HCT116 (cell line): ENCODE measurements around the gene SMURF1. TPM values are rescaled to one million over a fixed set of nuclear protein-coding genes. Genes with fewer than 3 reads are reported as not detected.

Experiments used
- ATAC-seq: fragments of 200-7000 bp; cut with Tn5 transposase; 2 replicates; pipeline ENCODE4 v1.9.1; 2020; ENCODE audit warnings: mild to moderate bottlenecking, moderate library complexity
- BruUV-seq: library from RNA; stranded (reverse); fragments of 400-500 nt; replicated peaks from 2 replicates; lab custom pipeline; 2021; lab: Mats Ljungman, UMichigan
- CTCF ChIA-PET: fragments of 300-600 bp; sonication (Branson Sonifier 250); formaldehyde crosslinking; loops from one replicate; lab custom pipeline; 2021; ENCODE audit warnings: antibody characterized with exemption; lab: Charles Lee
- POLR2A ChIA-PET: fragments of 300-600, 350-600 bp; sonication (Branson Sonifier 250); formaldehyde crosslinking; loops from one replicate; lab custom pipeline; 2021; ENCODE audit warnings: antibody characterized with exemption; lab: Charles Lee
- RAD21 ChIA-PET, 2 experiments: fragments of 300-600 bp; sonication (Branson Sonifier 250); formaldehyde crosslinking; loops; one replicate each; lab custom pipeline; 2023; ENCODE audit warnings: low total read pairs in 2 of 2; ENCODE audit not compliant: uncharacterized antibody in 2 of 2, unreplicated experiment in 2 of 2, low non-redundant PET in 1 of 2; lab: Charles Lee
- DNase-seq: peaks from one replicate; pipeline ENCODE4 v3.0.0-alpha.2; 2010; ENCODE audit warnings: low read depth, low spot score
- H2AFZ ChIP-seq: fragments of 200-600 bp; shearing (Covaris generic), sonication (generic); 2 replicates; pipeline ENCODE4 v1.6.1; 2017; ENCODE audit warnings: low read depth, mixed run types, mixed read lengths, antibody characterized with exemption, low read length; ENCODE audit not compliant: poor library complexity, severe bottlenecking
- H3K27ac ChIP-seq: 2 replicates; pipeline ENCODE4 v1.5.1; 2012; ENCODE audit warnings: low read depth, low read length
- H3K27me3 ChIP-seq: fragments of 200-600 bp; sonication (generic); 2 replicates; pipeline ENCODE4 v1.6.1; 2016; ENCODE audit warnings: mixed run types, low read length, mixed read lengths; ENCODE audit not compliant: insufficient read depth
- H3K36me3 ChIP-seq, 2 experiments: fragments of 200-500 bp in 1 of 2; fragments of 200-600 bp in 1 of 2; sonication (Bioruptor generic) in 1 of 2; sonication (generic) in 1 of 2; 2 replicates each; pipeline versions ENCODE4 v1.5.1 to v1.6.1; 2014 to 2016; ENCODE audit warnings: low read length in 2 of 2, inconsistent platforms in 1 of 2, mixed read lengths in 1 of 2, mixed run types in 1 of 2; ENCODE audit not compliant: insufficient read depth in 2 of 2, control insufficient read depth in 1 of 2
- H3K4me1 ChIP-seq, 2 experiments: fragments of 200-600 bp in 1 of 2; sonication (generic) in 1 of 2; 2 replicates each; pipeline versions ENCODE4 v1.5.1 to v1.6.1; 2012 to 2017; ENCODE audit warnings: low read length in 2 of 2, inconsistent platforms in 1 of 2, mild to moderate bottlenecking in 1 of 2, mixed read lengths in 1 of 2, mixed run types in 1 of 2, moderate library complexity in 1 of 2; ENCODE audit not compliant: insufficient read depth in 2 of 2, control insufficient read depth in 1 of 2
- H3K4me2 ChIP-seq: fragments of 200-600 bp; sonication (generic); 2 replicates; pipeline ENCODE4 v1.6.1; 2017; ENCODE audit warnings: mixed run types, low read length, mixed read lengths
- H3K4me3 ChIP-seq, 2 experiments: fragments of 200-600 bp in 1 of 2; sonication (generic) in 1 of 2; replicated peaks in 1 of 2; 2 replicates each; pipeline ENCODE4 v1.5.1; 2011 to 2016; ENCODE audit warnings: low read length in 2 of 2, control low read depth in 1 of 2, low read depth in 1 of 2, mild to moderate bottlenecking in 1 of 2, mixed read lengths in 1 of 2, mixed run types in 1 of 2
- H3K79me2 ChIP-seq: fragments of 200-600 bp; sonication (generic); 2 replicates; pipeline ENCODE4 v1.6.1; 2017; ENCODE audit warnings: mild to moderate bottlenecking, mixed run types, low read length, moderate library complexity, mixed read lengths; ENCODE audit not compliant: insufficient read depth
- H3K9ac ChIP-seq: fragments of 200-600 bp; sonication (generic); 2 replicates; pipeline ENCODE4 v1.6.1; 2016; ENCODE audit warnings: low read length, mixed read lengths
- H3K9me2 ChIP-seq: fragments of 200-600 bp; sonication (generic), shearing (Covaris generic); 2 replicates; pipeline ENCODE4 v1.6.1; 2017; ENCODE audit warnings: mixed run types, mild to moderate bottlenecking, moderate library complexity; ENCODE audit not compliant: insufficient read depth
- H3K9me3 ChIP-seq, 2 experiments: fragments of 200-500 bp in 1 of 2; fragments of 200-600 bp in 1 of 2; sonication (Bioruptor generic) in 1 of 2; sonication (generic) in 1 of 2; 2 replicates each; pipeline ENCODE4 v1.6.1; 2014 to 2017; ENCODE audit warnings: low read length in 2 of 2, mixed read lengths in 2 of 2, inconsistent platforms in 1 of 2, low read depth in 1 of 2, mild to moderate bottlenecking in 1 of 2, mixed run types in 1 of 2, moderate library complexity in 1 of 2; ENCODE audit not compliant: control insufficient read depth in 1 of 2, insufficient read depth in 1 of 2
- H4K20me1 ChIP-seq: fragments of 200-600 bp; sonication (generic), shearing (Covaris generic); 2 replicates; pipeline ENCODE4 v1.6.1; 2017; ENCODE audit warnings: mixed run types, mild to moderate bottlenecking, moderate library complexity; ENCODE audit not compliant: insufficient read depth
- ATF3 ChIP-seq: IDR thresholded peaks from 2 replicates; pipeline ENCODE4 v1.6.1; 2012
- CBX3 ChIP-seq: IDR thresholded peaks from 2 replicates; pipeline ENCODE4 v1.6.1; 2012; ENCODE audit warnings: low read depth
- CEBPB ChIP-seq: IDR thresholded peaks from 2 replicates; pipeline ENCODE4 v1.6.1; 2012; ENCODE audit warnings: low read depth
- CTCF ChIP-seq, 3 experiments: fragments of 200-600 bp in 1 of 3; sonication (generic) in 1 of 3; IDR thresholded peaks in 2 of 3; conservative IDR thresholded peaks in 1 of 3; 2 replicates each; pipeline ENCODE4 v1.5.1; 2012 to 2017; ENCODE audit warnings: low read depth in 2 of 3, low read length in 2 of 3, antibody characterized with exemption in 1 of 3, borderline replicate concordance in 1 of 3, control low read depth in 1 of 3, mild to moderate bottlenecking in 1 of 3, mixed read lengths in 1 of 3, mixed run types in 1 of 3, moderate library complexity in 1 of 3; ENCODE audit not compliant: insufficient read depth in 1 of 3
- EGR1 ChIP-seq: IDR thresholded peaks from 2 replicates; pipeline ENCODE4 v1.6.1; 2012; ENCODE audit warnings: low read depth
- EZH2 ChIP-seq: fragments of 200-600 bp; sonication (generic); IDR thresholded peaks from 2 replicates; pipeline ENCODE4 v1.6.1; 2017; ENCODE audit warnings: antibody characterized with exemption, mixed run types
- EZH2phosphoT487 ChIP-seq: fragments of 200-600 bp; IDR thresholded peaks from 2 replicates; pipeline ENCODE4 v1.6.1; 2018; ENCODE audit warnings: antibody characterized with exemption, borderline replicate concordance
- MAX ChIP-seq: IDR thresholded peaks from 2 replicates; pipeline ENCODE4 v1.6.1; 2012
- POLR2A ChIP-seq: IDR thresholded peaks from 2 replicates; pipeline ENCODE4 v1.7.0; 2011; ENCODE audit warnings: borderline replicate concordance; ENCODE audit not compliant: insufficient read depth, insufficient read length; ENCODE audit errors: extremely low read depth
- POLR2AphosphoS5 ChIP-seq: IDR thresholded peaks from 2 replicates; pipeline ENCODE4 v1.6.1; 2011; ENCODE audit warnings: mild to moderate bottlenecking, low read depth, low read length, moderate library complexity
- RAD21 ChIP-seq: IDR thresholded peaks from 2 replicates; pipeline ENCODE4 v1.6.1; 2012; ENCODE audit warnings: low read depth, mild to moderate bottlenecking
- SIN3A ChIP-seq: IDR thresholded peaks from 2 replicates; pipeline ENCODE4 v1.6.1; 2012; ENCODE audit warnings: low read depth
- SP1 ChIP-seq: IDR thresholded peaks from 2 replicates; pipeline ENCODE4 v1.6.1; 2012; ENCODE audit warnings: low read depth
- SRF ChIP-seq: IDR thresholded peaks from 2 replicates; pipeline ENCODE4 v1.6.1; 2012; ENCODE audit warnings: low read depth
- TCF7L2 ChIP-seq: IDR thresholded peaks from 2 replicates; pipeline ENCODE4 v1.7.0; 2011; ENCODE audit warnings: borderline replicate concordance, inconsistent platforms; ENCODE audit not compliant: insufficient read depth, insufficient read length; ENCODE audit errors: extremely low read depth
- ZFX ChIP-seq: fragments of 450-650 bp; IDR thresholded peaks from 2 replicates; pipeline ENCODE4 v1.6.1; 2017
- ZNF274 ChIP-seq: fragments of 200-500 bp; sonication (Bioruptor generic); IDR thresholded peaks from 2 replicates; pipeline ENCODE4 v1.6.1; 2014; ENCODE audit warnings: mild to moderate bottlenecking, low read depth, low read length, inconsistent platforms
- intact Hi-C: fragments of 100-400 bp; cut with micrococcal nuclease; formaldehyde crosslinking; loops from 2 replicates; pipeline ENCODE4 v1.10.0; 2022
- total RNA-seq: library from RNA; stranded (reverse); gene quantifications from one replicate; pipeline ENCODE4 v1.2.1, GENCODE V29; 2021; ENCODE audit not compliant: unreplicated experiment

SMURF1 gene
- total RNA-seq, 1 experiment from 2014 or later = 24.6 TPM

GRCh38 chr7:98984126-98984525, 159.8 kb downstream of the SMURF1 start:
- Histone ChIP-seq H2AFZ (no peak overlapping the region), H3K4me2 (no peak overlapping the region), H3K27ac (no peak overlapping the region), H3K4me3 (no peak overlapping the region), H3K9me3 (no peaks in the 10 kb centered on the region), H3K27me3 (no peaks in the 10 kb centered on the region), H3K9ac (no peak overlapping the region), H4K20me1 (no peaks in the 10 kb centered on the region), H3K9me2 (no peaks in the 10 kb centered on the region), H3K79me2 (peaks cover 7% of the 10 kb centered on the region; the same call in 1 of the 2 replicates), H3K36me3 (peaks cover 51 to 65% of the 10 kb centered on the region in 2 experiments), H3K4me1 (no peaks in the 10 kb centered on the region)
- TF ChIP-seq EZH2phosphoT487 = no peak
- no peak for TF ChIP-seq SP1
- TF ChIP-seq POLR2AphosphoS5 = no peak
- no peak for TF ChIP-seq RAD21
- TF ChIP-seq TCF7L2 = no peak
- ATAC-seq (no peak), DNase-seq (no peak)
- POLR2A ChIA-PET = no interaction called here
- intact Hi-C loops = no loop called here
- BruUV-seq = no TSS peak
- RAD21 ChIA-PET = no interaction called here
- CTCF ChIA-PET = no interaction called here

GRCh38 chr7:98982686-98983085, 161.2 kb downstream of the SMURF1 start:
- DNase-seq (no peak), ATAC-seq (no peak)
- H3K79me2 ChIP-seq = peaks cover 7% of the 10 kb centered on the region; the same call in 1 of the 2 replicates
- RAD21 ChIA-PET = no interaction called here
- H3K27me3 ChIP-seq = no peaks in the 10 kb centered on the region
- H3K4me2 ChIP-seq = no peak overlapping the region
- no TSS peak for BruUV-seq
- no peak overlapping the region for H3K4me3 ChIP-seq
- H3K9ac ChIP-seq = no peak overlapping the region
- intact Hi-C loops = no loop called here
- no peak overlapping the region for H2AFZ ChIP-seq
- CTCF ChIA-PET = no interaction called here
- H3K9me3 ChIP-seq = no peaks in the 10 kb centered on the region
- no peak overlapping the region for H3K27ac ChIP-seq
- H3K36me3 ChIP-seq = peaks cover 54 to 68% of the 10 kb centered on the region in 2 experiments
- POLR2A ChIA-PET = no interaction called here
- no peaks in the 10 kb centered on the region for H3K4me1 ChIP-seq
- TF ChIP-seq ATF3 (no peak), EGR1 (no peak), ZFX (no peak), EZH2 (no peak), POLR2A (no peak), CTCF (IDR thresholded peaks at IDR 0.05 in 2 of 3, conservative IDR thresholded peaks at IDR 0.05 in 1 of 3; ENCODE audit: borderline replicate concordance in 1 of 3, insufficient read depth in 1 of 3, low read depth in 2 of 3, low read length in 2 of 3) (no peak), ZNF274 (no peak), SP1 (no peak), MAX (no peak), CBX3 (no peak), TCF7L2 (no peak), SIN3A (no peak), POLR2AphosphoS5 (no peak), CEBPB (no peak), SRF (no peak)
- H3K9me2 ChIP-seq = no peaks in the 10 kb centered on the region
- H4K20me1 ChIP-seq = no peaks in the 10 kb centered on the region
